ENCODE data around the gene PIK3C2G.
"Not testable (repeated sequence)": the region's sequence is repeated elsewhere in the genome, so short reads cannot be mapped to it uniquely, and the experiment has no call there.

The PIK3C2G gene

GRCh38 chr12:18261273-18261672, at the start of gene PIK3C2G:
TSS of gene PIK3C2G (plus strand) at chr12:18261518. CDS start at chr12:18282082, 20,564 bp downstream.
- peak; percentile 51 for DNase-seq

GRCh38 chr12:18217966-18218365, 43.4 kb upstream of the PIK3C2G start:
- DNase-seq, result no peak

- no peak for DNase-seq
Observed at GRCh38 chr12:18221726-18222125, 39.6 kb upstream of the PIK3C2G start.

- DNase-seq, result no peak
Observed at GRCh38 chr12:18222699-18223098, 38.6 kb upstream of the PIK3C2G start.

GRCh38 chr12:18224745-18225144, 36.6 kb upstream of the PIK3C2G start:
- peak; percentile 59 for DNase-seq

- DNase-seq, result no peak
Observed at GRCh38 chr12:18239526-18239925, 21.8 kb upstream of the PIK3C2G start.

GRCh38 chr12:18242380-18243089, 18.8 kb upstream of the PIK3C2G start:
- DNase-seq, result no peak

- DNase-seq, result no peak
Observed at GRCh38 chr12:18243238-18243637, 18.1 kb upstream of the PIK3C2G start.

GRCh38 chr12:18246066-18246465, 15.3 kb upstream of the PIK3C2G start:
- DNase-seq, result no peak

GRCh38 chr12:18250313-18250916, 10.9 kb upstream of the PIK3C2G start:
- peak; percentile 78 for DNase-seq

- no peak for DNase-seq
Observed at GRCh38 chr12:18254081-18254480, 7.2 kb upstream of the PIK3C2G start.

- DNase-seq, result not testable (repeated sequence)
Observed at GRCh38 chr12:18255004-18255403, 6.3 kb upstream of the PIK3C2G start.

- DNase-seq, result no peak
Observed at GRCh38 chr12:18257251-18257650, 4.1 kb upstream of the PIK3C2G start.

GRCh38 chr12:18258929-18259328, 2.4 kb upstream of the PIK3C2G start:
- no peak for DNase-seq

- no peak for DNase-seq
Observed at GRCh38 chr12:18259906-18260682, 1.2 kb upstream of the PIK3C2G start.

- DNase-seq, result no peak
Observed at GRCh38 chr12:18261906-18262305, 588 bp downstream of the PIK3C2G start.

GRCh38 chr12:18262514-18262913, 1.2 kb downstream of the PIK3C2G start:
- no peak for DNase-seq

GRCh38 chr12:18264581-18265075, 3.3 kb downstream of the PIK3C2G start:
- DNase-seq, result no peak

GRCh38 chr12:18267427-18268099, 6.2 kb downstream of the PIK3C2G start:
- no peak for DNase-seq

GRCh38 chr12:18270958-18271460, 9.7 kb downstream of the PIK3C2G start:
- DNase-seq, result no peak

GRCh38 chr12:18275981-18276380, 14.7 kb downstream of the PIK3C2G start:
- DNase-seq, result no peak

GRCh38 chr12:18277196-18277595, 15.9 kb downstream of the PIK3C2G start:
- no peak for DNase-seq

GRCh38 chr12:18280728-18281127, 19.4 kb downstream of the PIK3C2G start:
- DNase-seq, result no peak
